ENCODE data around the gene TREH.
"Not testable (repeated sequence)": the region's sequence is repeated elsewhere in the genome, so short reads cannot be mapped to it uniquely, and the experiment has no call there.

The TREH gene

DNA sequence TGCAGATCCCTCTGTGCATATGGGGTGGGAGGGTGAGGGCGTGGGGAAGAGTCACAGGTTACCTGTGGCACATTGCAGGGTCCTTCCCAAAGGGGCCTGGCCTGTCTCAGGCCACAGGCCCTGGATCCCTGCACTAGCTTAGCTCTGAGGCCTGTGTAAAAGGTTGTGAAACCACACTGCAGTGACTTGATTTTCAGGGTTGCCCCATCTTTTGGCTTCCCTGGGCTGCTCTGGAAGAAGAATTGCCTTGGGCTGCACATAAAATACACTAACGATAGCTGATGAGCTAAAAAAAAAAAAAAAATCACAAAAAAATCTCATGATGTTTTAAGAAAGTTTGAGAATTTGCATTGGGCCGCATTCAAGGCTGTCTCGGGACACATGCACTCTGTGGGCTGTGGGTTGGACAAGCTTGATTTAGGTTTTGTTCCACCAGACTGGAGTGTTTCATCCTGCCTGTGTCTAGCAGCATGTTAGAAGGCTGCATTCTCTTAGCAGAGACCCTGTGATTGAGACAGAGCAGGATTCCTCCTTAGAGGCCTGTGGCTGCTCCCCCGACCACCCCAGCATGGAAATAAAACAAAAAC, 35.9 kb upstream of the TREH start:
- no peak for TF ChIP-seq CTCF (IDR thresholded peaks at IDR 0.05; ENCODE audit: low read length, missing control alignments)
- peak; percentile 55 for DNase-seq (ENCODE audit: low read depth)
- H3K4me3 ChIP-seq (replicated peaks; ENCODE audit: low read depth, low read length) = no peak overlapping the region

- no peak for DNase-seq (ENCODE audit: low read depth)
- H3K4me3 ChIP-seq (replicated peaks; ENCODE audit: low read depth, low read length) = no peak overlapping the region
- no peak for TF ChIP-seq CTCF (IDR thresholded peaks at IDR 0.05; ENCODE audit: low read length, missing control alignments)
These were observed 35.4 kb upstream of the TREH start for GRCh38 chr11:118714816-118715215.

DNA sequence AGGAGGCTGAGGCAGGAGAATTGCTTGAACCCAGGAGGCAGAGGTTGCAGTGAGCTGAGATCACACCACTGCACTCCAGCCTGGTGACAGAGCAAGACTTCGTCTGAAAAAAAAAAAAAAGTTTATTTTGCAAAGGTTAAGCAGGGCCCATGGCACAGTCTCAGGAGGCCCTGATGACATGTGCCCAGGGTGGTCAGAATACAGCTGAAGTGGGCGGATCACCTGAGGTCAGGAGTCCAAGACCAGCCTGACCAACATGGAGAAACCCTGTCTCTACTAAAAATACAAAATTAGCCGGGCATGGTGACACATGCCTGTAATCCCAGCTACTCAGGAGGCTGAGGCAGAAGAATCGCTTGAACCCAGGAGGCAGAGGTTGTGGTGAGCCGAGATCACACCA, 35.0 kb upstream of the TREH start:
- H3K4me3 ChIP-seq (replicated peaks; ENCODE audit: low read depth, low read length); DNase-seq (ENCODE audit: low read depth): not testable (repeated sequence)

DNA sequence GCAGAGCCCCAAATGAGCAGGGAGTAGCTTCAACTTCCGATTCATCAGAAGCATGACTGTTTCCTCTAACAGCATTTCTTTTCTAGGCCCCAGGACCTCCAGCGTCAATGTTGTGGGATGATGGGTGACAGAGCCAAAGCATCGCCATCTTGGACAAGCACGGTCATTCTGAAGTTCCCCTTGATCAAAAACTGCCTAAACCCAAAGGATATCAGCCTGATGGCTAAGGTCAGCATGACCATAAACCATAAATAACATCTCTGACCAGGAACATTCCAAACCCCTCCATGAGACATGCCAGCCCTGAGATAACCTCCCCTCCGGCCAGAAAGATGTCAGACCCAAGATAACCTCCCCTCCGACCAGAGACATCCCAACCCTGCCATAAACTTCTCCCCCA, 28.8 kb upstream of the TREH start:
- no peak for DNase-seq (ENCODE audit: low read depth)
- TF ChIP-seq CTCF (IDR thresholded peaks at IDR 0.05; ENCODE audit: low read length, missing control alignments) = no peak
- no peak overlapping the region for H3K4me3 ChIP-seq (replicated peaks; ENCODE audit: low read depth, low read length)

DNA sequence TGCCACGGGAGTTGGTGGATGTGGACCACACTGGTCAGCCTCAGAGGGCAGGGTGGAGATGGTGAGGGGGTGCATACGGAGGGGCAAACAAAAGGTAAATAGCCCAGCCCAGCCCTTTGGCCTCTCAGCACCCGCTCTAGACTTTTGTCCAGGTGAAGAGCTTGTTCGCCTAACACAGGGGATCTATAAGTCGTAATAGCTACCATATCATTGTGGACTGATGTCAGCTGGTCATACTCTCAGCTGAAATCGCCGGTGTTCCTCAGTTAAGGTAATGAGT, 27.0 kb upstream of the TREH start:
- no peak for TF ChIP-seq CTCF (IDR thresholded peaks at IDR 0.05; ENCODE audit: low read length, missing control alignments)
- no peak for DNase-seq (ENCODE audit: low read depth)

GRCh38 chr11:118705791-118706545, 26.5 kb upstream of the TREH start:
- no peak for DNase-seq (ENCODE audit: low read depth)
- H3K4me3 ChIP-seq (replicated peaks; ENCODE audit: low read depth, low read length) = no peak overlapping the region
- no peak for TF ChIP-seq CTCF (IDR thresholded peaks at IDR 0.05; ENCODE audit: low read length, missing control alignments)

More for the DNA sequence above, 27.0 kb upstream of the TREH start:
- H3K4me3 ChIP-seq (replicated peaks; ENCODE audit: low read depth, low read length) = no peak overlapping the region

- no peak for TF ChIP-seq CTCF (IDR thresholded peaks at IDR 0.05; ENCODE audit: low read length, missing control alignments)
- DNase-seq (ENCODE audit: low read depth) = no peak
- H3K4me3 ChIP-seq (replicated peaks; ENCODE audit: low read depth, low read length) = no peak overlapping the region
These were observed 25.8 kb upstream of the TREH start for GRCh38 chr11:118705111-118705741.

All from fibroblast of pulmonary artery (primary cell).